NCI-H526 (cell line): ENCODE measurements around the gene PRAMEF18.
"Not testable (repeated sequence)": the region's sequence is repeated elsewhere in the genome, so short reads cannot be mapped to it uniquely, and the experiment has no call there.

ENCODE experiments used
- DNase-seq, 2 experiments: peaks; one replicate each; lab custom pipeline; 2025; lab: John Stamatoyannopoulos, UW

Gene PRAMEF18

GRCh38 chr1:13201309-13201708 lies 24.6 kb downstream of the PRAMEF18 start, which contains the start of gene PRAMEF13:
TSS of gene PRAMEF13 (minus strand) at chr1:13201409. CDS start at chr1:13199589, 1,820 bp downstream.
- DNase-seq, result not testable (repeated sequence)
